WERI-Rb-1 (cell line): ENCODE data around the gene CRY1.
A peak's percentile ranks its signal among the peaks of the same experiment; 100 is the strongest.

ENCODE experiments used
- DNase-seq: peaks from one replicate; pipeline ENCODE4 v3.0.0-alpha.2; 2020
- H3K27ac ChIP-seq: fragments of 250-450 bp; sonication (Bioruptor Pico); 2 replicates; pipeline ENCODE4 v1.5.1; 2020; ENCODE audit warnings: mild to moderate bottlenecking, moderate library complexity
- H3K27me3 ChIP-seq: fragments of 250-450 bp; sonication (Bioruptor Pico); 2 replicates; pipeline ENCODE4 v1.5.1; 2021; ENCODE audit warnings: mild to moderate bottlenecking, low read depth, moderate library complexity; ENCODE audit not compliant: insufficient read depth, severe bottlenecking
- H3K36me3 ChIP-seq: fragments of 250-450 bp; sonication (Bioruptor Pico); 2 replicates; pipeline ENCODE4 v1.5.1; 2020; ENCODE audit warnings: mild to moderate bottlenecking, moderate library complexity
- H3K4me3 ChIP-seq: 2 replicates; pipeline ENCODE4 v1.5.1; 2011; ENCODE audit warnings: low read depth, mild to moderate bottlenecking, control low read depth, low read length
- H3K9me3 ChIP-seq: fragments of 250-450 bp; sonication (Bioruptor Pico); 2 replicates; pipeline ENCODE4 v1.5.1; 2021; ENCODE audit warnings: mild to moderate bottlenecking, moderate library complexity; ENCODE audit not compliant: severe bottlenecking
- CTCF ChIP-seq: IDR thresholded peaks from 2 replicates; pipeline ENCODE4 v1.5.1; 2011; ENCODE audit warnings: low read depth, mild to moderate bottlenecking, control low read depth, inconsistent platforms, low read length

CRY1 gene

GRCh38 chr12:107133462-107133861 is 40.1 kb upstream of the CRY1 start:
- Histone ChIP-seq H3K36me3 (no peaks in the 10 kb centered on the region), H3K27ac (no peak overlapping the region), H3K4me3 (no peak overlapping the region), H3K27me3 (no peaks in the 10 kb centered on the region), H3K9me3 (peaks cover 2% of the 10 kb centered on the region)
- no peak for DNase-seq
- TF ChIP-seq CTCF: peak; percentile 21; the same call in 1 of the 2 replicates

- H3K36me3 ChIP-seq: no peaks in the 10 kb centered on the region
- peak; percentile 34 for DNase-seq
- H3K27ac ChIP-seq: peak overlapping the region; percentile 39
- H3K4me3 ChIP-seq: no peak overlapping the region
- no peaks in the 10 kb centered on the region for H3K27me3 ChIP-seq
- TF ChIP-seq CTCF: peak; percentile 70
- peaks cover 2% of the 10 kb centered on the region for H3K9me3 ChIP-seq
Observed at GRCh38 chr12:107131832-107132616, 38.7 kb upstream of the CRY1 start.

GRCh38 chr12:107130830-107131611 is 37.7 kb upstream of the CRY1 start:
- no peak overlapping the region for H3K4me3 ChIP-seq
- no peaks in the 10 kb centered on the region for H3K9me3 ChIP-seq
- no peaks in the 10 kb centered on the region for H3K36me3 ChIP-seq
- peak; percentile 59 for DNase-seq
- H3K27ac ChIP-seq: peak overlapping the region; percentile 39
- no peaks in the 10 kb centered on the region for H3K27me3 ChIP-seq
- TF ChIP-seq CTCF: no peak

- no peak overlapping the region for H3K27ac ChIP-seq
- no peak for TF ChIP-seq CTCF
- DNase-seq: no peak
Observed at GRCh38 chr12:107129315-107129930, 36.1 kb upstream of the CRY1 start.

GRCh38 chr12:107127482-107128430 is 34.4 kb upstream of the CRY1 start:
- TF ChIP-seq CTCF: no peak
- DNase-seq: peak; percentile 44
- H3K9me3 ChIP-seq: no peaks in the 10 kb centered on the region
- H3K27me3 ChIP-seq: no peaks in the 10 kb centered on the region
- peak overlapping the region; percentile 25 for H3K4me3 ChIP-seq
- no peaks in the 10 kb centered on the region for H3K36me3 ChIP-seq
- peak overlapping the region; percentile 83 for H3K27ac ChIP-seq

More at GRCh38 chr12:107129315-107129930, 36.1 kb upstream of the CRY1 start:
- Histone ChIP-seq H3K4me3 (no peak overlapping the region), H3K36me3 (no peaks in the 10 kb centered on the region), H3K27me3 (no peaks in the 10 kb centered on the region), H3K9me3 (no peaks in the 10 kb centered on the region)
